ENCODE results near the gene KY.

Gene KY

DNA sequence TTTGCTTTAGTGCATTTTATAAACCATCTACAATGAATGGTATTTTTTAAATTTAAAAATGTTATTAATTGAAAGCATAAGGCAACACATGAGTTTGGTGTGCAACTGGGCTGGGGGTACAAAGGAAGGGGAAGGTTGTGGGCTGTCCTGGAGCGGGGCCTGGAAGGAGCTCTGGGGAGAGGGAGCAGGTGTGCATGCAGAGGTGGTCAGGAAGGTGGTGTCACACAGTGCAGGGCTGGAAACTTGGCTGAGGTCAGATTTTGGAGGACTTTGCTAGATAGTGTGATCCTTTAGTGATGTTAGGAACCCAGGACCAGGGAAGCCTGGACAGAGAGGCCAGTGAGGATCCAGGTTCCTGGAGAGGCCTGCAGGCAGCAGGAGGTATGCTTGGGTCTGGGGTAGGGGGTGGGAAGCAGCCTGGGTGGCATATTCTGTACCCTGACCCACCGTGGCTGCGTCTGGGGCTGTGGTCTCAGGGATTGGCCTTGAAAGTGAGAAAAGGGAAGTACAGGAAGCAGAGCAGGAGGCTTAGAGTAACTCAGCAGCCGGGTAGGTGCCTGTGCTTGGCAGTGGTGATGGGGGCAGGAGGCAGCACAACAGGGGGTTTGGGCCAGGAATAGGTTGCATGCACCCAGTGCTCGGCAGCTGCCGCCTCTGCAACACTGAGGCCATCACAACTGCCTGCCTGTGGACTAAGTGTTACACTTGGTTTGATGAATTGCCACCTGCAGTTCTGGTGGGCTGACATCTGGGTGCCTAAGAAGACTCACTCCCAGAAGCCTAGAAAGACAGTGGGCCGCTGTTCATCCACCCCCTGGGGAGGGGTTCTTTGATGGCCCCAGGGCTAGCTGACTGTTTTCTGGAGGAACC, 33.0 kb downstream of the KY start:
- no peak for DNase-seq

DNA sequence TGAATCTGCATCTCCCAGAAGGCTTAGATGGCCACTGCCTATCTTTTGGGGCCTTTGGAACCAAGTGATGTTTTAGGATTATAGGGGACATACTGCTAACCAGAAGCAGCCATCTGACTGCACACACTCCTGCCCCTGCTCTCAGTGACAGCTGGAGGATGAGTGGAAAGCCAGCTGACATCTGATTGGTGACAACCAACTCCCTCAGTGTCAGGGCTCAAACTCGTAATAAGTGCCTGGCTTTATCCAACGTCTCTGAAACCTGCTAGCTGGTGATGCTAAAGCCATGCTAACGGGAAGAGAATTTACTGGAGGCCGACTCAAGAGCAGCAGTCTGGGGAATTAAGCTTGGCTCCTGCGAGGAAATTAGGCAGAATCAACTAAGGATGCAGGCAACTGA, 35.1 kb downstream of the KY start:
- DNase-seq: no peak

DNA sequence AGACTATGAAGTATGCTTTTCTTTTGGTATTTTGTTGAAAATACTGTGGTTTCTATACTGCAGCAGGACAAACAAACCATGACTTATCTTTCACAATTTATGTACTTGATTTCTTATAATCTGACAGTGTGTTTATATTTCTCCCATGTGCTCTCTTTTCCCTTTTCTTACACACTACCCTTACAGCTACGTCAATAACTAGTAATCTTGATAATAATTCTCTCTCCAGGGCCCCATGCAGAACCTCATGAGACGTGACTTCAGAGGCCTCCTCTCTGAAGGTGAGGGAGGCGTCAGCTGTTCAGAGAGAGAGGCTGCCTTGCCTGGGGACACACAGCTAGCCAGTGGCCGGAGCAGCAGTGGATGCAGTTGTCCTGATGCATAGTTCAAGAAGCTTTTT, 35.9 kb downstream of the KY start:
- no peak for DNase-seq

DNA sequence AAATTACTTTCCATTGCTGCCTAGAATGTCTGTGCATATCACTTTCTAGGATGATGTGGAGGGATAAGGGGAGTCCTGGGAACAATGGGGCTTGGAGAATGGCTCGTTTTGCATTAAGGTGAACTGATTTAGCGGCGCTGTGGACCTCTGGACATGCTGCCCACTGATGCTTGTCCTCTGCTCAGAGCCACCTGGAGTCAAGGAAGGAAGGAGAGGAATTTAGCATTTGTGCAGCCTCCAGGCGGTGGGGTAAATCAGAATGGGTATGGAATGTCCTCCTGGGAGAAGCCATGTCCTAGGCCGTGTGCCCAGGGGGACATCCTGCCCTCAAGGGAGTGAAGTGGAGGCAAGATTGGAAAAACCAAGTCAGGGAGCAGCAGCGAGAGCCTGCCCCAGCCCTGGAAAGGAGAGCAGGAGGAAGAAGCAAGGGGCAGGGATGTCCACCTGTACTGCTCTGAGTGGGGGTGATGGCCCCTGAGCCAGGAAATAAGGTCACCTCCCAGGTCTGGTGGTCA, 37.8 kb downstream of the KY start:
- DNase-seq: no peak

DNA sequence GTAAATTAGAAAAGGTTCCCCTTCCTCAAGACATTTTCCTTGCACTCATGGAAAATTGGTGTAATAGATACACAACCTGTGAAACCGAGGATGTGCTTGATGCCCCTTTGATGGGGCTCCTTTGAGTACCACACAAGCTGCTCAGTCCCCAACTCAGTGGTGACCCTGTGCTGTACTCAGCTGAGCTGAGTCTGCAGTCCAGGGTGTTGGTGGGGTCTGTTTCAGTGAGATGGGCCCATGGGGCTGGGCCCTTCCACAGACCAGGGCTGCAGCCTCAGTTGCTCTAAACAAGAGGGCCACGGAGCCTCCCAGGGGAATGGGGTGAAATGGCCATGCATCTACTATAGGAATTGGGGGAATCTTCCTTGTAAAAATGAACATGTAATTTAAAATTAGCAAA, 39.3 kb downstream of the KY start:
- no peak for DNase-seq

DNA sequence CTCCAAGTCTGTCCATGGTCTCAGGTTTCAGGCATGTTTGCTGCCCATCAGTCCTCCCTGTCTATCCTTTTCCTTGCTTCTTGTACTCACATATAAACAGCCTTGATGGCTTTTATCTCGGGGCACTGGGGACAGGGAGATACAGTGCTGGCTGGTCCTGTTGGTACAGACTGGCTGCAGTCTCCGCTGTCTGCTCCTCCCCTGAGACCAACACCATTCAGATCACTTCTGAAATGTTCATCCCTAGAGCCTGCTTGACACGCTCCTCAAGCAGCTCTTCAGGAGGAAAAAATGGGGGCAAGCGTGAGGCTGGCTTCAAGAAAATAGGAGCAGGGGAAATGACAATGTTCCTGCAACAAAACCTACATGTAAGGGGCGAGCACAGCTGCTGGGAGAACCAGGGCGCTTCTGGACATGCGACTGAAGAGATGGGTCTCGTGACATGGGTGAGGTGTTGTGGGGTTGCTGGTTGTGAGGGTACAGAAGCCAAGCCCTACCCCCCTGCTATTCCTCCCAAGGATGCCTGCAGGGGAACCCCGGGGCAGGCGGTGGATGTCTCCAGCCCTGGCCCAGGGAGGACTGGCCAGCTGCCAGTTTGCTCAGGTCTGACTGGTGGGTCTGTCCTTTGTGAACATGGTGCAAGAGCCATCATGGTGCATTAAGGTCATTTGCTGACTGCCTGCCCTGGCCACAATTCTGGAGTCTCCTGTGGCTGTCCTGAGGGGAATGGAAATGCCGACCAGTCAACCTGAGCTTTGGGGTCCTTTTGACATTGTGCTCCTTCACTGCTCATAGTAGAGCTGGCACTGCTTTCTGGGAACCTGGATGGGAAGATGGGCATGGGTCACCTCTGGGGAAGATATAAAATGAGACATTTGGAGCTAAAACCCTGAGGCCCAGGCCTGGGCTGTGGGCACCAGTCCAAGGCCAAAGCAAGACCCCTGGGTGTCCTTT, 40.1 kb downstream of the KY start:
- no peak for DNase-seq

DNA sequence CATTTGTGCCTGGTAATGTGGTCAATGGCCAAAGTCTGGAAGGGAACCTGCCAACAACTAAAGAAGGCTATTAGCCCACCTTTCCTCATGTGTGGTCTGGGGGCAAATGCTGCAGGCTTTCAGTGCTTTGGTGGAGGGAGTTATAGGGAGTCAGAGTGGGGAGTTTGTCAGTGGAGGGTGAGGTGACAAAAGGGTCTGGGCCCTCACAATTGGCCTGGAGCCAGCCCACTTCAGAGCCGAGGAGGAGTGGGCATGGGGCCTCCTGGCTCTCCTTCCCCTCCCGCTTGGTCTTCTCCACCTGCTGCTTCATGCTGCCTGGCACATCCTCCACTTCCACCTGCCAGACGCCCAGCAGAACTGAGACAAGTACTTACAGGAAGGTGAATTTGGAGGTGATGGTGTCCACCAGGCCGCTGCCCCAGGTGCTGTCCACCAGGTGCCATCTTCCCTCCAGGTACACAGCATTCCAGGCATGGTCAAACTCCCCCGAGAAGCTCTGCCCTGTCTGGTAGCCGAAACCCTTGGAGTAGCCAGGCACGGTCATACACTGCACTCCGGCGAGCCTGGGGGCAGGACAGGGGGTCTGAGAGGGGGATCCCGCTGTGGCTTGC, 40.9 kb downstream of the KY start:
- no peak for DNase-seq

DNA sequence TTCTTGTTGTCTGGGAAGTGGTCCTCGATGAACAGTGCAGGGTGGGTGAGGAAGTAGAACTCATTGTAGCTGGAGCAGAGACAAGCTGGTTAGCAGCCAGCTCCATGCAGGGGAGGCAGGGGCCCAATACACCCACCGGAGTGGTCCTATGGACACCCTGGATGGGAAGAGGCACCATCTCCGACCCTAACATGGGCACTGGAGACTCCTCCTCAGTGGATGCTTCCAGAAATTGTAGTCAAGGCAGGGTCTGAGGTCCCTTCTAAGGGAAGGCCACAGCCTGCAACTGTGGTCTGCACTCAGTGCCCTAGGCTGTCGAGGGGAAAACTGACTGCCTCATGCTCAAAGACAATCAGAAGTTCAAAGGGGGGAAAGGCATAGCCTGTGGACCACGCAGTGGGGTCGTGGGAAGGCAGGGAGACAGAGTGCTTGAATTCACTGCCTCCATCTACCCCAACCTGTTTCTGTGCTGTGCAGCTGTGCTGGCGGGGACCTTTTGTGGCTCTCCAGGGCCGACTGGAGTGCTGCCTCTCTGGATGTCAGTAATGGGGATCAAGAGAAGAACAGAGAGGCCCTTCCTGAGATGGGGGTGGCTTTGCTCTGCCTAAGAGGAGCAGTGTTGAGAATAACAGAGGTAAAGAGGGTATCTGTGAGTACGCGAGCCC, 41.9 kb downstream of the KY start:
- no peak for DNase-seq

DNA sequence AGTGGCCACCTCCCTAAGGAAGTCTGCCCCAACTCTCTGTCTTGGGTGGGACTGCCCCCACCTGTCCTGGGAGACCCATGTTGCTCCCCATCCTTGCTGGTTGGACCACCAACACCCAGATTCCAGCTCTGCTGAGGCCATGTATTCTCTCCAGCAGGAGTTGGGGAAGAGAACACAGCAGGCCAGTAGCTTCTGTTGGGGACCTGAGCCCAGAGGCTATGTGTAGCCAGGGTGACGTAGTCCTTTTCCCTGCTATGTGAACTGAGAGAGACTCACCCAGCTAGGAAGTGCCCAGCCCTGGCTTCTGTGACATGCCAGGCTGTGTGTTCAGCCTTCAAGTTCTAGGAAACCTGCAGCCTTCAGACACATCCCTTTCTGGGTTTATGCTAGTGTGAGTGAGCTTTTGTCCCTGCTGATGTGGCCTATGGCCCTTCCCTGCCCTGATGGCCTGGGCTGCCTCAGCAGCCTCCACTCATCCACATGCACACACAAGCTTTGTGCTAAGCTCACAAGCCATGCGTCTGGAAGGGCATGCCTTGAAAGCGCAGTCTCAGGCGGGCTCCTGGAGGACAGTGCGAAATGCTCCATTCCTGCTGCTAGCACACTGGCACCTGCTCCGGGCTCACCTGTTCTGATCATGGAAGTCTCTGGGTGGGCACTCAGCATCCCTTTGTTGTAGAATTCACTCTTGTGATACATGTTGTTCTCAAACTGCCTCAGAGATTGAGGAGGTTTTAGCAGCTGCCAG, 42.6 kb downstream of the KY start:
- DNase-seq: no peak

DNA sequence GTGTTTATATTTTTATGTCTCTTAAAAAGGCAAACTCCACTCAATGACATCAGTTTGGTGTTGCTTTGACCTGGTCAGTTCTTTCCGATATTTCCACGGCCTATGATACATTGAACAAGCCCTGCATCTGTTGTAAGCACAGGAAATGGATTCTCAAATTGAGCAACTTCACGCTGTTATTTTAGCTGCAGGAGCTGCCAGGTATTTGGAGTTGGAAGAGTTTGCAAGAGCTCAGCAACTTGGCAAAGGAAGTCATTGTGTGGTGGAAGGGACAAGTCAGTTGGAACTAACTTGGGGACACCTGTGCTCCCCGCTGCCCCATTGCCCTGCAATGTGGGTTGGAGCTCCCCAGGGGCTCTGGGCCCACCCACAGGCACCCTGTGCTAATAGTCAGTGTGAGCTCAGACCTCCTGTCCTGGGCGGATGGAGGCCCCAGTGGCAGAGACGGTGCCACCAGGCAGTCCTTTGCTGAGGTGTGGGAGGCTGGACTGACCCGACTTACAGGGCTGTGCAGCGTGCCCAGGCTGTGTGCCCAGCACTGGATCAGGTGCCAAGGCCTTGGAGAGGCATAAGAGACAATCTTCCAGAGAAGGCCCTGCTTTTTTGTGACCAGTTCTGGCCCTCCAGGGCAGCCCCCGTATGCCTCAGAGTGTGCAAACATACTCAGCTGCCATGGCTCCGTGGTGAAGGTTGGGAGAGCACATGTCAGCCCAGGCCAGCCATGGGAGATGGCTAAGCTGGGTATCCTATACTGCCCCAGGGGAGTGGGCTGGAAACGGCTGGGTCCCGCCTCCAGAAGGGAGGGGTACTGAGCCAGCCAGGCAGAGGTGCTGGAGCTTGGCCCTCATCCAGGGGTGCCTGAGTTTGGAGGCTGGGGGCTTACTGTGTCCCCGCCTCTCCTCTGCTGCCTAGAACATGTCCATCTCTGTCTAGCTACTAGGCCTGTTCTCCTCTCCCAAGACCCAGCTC, 43.5 kb downstream of the KY start:
- DNase-seq: no peak

DNA sequence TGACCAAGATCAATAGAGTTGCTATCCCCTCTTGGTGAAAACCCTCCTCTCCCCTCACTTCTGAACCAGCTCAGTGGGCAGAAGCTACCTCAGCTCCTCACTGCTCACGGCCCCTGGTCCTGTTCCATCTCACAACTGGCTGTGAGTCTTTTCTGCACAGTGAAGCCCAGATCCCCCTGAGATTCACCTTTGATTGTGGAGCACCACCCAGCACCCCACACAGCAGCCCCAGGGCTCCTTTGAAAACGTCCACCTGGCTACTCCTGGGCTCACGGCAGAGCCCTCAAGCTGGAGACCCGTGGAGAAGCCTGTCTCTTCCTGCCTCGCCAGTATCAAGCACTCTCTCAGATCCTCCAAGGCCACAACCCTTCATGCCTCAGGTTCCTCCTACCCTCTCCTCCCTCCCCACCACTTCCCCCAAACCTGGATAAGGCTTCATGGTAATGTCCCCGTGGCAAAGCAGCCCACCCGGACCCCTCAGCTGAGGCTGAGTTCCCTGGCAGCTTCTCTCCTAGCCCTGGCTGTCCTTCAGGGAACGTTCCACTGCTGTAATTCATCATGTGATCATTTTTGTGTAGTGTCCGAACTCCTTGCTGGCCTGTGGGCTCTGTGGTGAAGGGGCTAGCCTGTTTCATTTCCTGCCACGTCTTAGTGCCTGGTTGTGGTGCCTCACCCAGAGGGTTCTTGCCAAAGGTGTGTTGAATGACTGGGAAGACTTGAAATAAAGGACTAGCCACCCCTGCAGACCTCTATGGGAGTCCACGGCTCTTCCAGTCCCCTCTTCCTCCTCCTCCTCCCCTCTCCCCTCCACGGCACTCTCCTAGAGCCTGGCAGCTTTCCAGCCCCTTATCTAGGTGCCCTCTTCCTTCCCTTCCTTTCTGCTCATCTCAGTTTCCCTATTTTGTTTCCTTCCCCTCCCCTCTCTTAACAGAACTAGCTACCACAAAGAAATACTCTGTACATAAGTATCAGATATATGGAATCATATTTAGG, 44.5 kb downstream of the KY start:
- DNase-seq: no peak

DNA sequence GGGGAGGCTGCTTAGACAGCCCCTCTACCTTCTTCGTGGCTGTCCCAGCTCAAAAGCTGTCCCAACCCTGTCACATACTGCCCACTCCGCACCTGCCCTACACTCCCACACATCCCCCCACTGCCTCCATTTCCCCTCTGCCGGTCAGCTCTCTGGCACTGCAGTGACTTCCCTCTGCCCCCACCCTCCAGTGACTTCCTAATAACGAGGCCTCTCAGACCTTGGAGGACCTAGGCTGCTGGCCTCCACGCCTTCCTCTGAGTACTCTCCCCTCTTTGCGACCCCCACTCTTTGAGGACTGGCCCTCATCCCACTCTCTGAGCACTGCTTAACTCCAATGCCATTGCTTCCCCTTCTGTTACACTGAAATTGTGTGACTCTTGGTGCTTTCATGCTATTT, 45.3 kb downstream of the KY start:
- no peak for DNase-seq

DNA sequence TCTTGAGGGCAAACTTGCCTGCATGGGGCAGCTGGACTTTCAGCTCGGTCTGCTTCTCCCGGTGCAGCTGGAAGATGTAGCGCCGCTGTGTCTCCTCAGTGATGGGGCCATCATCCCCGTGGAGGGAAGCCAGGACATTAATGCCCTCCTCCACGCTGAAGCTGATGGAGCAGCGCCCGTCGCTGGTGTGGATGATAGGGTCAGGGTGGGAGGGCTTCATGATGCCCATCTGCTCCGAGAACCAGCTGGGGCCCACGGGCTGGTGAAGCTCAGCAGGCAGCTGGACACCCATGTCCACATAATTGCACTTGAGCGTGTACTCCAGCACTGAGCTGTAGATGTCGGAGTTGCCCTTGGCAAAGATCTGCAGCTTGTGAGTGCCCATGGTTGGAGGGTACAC, 46.9 kb downstream of the KY start:
- no peak for DNase-seq

DNA sequence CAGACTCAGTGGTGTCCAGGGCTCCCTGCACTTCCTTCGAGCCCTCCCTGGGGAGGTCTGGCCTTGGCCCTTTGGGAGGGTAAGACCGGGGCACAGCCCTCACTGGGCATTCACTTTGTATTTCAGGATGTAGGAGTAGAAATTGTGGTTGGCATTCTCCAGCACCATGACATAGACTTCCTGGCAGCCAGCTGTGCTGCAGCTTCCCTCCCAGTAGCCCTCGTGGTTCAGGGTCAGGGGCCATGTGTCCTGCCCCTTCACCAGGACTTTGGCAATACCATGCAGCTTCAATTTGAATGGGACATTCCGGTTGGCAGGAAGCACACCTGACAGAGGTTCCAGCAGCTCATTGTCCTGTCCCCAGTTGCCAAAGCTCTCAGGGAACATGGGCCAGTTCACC, 47.3 kb downstream of the KY start:
- no peak for DNase-seq

DNA sequence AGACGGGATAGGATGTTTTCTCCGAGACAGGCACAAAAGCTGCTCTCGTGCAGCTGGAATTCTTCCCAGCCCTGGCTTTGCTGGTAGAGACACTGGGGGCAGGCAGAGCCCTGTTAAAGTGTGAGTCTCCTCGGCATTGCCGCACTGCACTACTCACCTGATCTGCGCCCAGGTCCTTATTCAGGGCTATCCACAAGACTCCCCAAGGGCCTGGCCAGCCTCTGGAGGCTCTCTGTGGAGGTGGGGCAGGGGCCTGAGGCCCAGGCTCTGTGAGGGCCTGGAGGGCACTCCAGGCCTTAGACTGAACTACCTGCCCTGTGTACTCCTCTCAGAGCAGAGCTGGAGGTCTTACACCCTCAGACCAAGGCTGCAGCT, 48.4 kb downstream of the KY start:
- DNase-seq: no peak

DNA sequence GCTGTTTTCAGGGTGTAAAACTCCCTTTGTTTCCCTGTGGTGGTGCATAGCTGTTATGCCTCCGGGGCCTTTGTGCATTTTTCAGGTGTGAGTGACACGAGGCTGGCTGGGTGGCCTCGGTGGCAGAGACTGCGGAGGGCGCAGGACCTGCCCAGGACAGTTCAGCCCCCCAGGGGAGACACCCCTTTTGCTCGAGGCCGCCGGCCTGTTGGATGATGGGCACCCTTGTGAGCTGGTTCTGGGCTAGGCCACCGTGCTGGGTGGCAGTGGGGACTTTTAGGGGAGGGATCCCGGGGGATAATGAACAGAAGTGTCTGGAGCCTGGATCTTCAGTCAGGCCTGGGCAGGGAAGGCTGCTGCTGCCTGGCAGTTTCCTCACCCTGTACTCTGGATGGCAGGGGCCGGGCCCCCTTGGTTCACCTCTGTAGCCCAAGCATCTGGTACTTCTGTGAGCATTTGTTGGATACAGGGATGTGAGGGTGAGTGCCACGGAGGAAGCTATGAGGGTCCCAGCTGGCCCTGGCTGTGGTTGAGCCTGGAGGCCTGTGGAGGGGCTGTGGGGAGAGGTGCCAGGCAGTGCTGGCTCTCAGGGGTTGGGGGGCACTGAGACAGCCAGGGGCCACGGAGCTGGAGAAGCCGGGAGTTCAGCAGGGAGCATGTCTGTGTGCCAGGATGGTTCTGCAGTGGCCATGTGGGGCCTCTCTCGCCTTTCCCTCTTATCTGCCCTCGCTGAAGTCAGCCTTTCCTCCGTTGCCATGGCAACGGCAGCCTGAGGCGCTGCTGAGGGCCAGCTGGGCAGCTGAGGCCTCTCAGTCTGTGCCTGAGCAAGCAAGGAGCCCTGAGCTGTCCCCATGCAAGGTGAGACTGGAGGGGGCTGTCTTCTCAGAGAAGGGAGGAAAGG, 49.0 kb downstream of the KY start:
- DNase-seq: peak; percentile 98

DNA sequence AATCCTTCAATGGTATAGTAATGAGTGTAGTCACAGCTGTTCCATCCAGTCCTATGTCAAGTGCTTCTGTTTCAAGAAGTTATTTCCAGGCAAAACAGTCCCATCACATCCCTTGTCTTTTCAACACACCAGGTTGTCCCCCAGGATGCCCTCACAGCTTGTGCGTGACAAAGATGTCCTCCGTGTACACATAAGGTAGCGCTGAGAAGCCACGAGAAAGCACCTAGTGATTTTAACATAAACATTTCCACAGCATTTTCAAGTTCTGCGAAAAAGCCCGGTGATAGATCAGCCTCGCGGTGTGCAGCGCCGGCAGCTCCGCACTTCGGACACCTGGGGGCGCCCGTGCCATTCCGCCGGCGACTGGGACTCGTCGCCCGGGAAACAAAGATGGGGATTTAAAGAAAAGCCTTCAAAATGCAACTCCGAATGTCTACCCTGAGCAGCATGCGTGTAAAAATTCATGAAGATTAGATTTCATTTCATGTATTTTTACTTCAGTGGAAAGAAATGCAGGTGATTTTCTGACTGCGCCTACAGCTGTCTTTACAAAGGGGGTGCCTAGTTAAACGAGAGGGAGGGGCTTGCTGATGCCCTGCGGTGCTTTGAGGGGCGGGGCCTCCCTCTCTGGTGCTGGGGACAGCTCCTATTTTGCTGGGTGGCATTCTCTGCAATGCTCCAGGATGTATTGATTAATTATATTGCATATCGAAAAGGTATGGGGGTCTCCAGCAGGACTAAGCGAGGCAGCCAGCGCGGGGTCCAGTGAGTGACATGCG, 49.9 kb downstream of the KY start:
- peak; percentile 89 for DNase-seq

DNA sequence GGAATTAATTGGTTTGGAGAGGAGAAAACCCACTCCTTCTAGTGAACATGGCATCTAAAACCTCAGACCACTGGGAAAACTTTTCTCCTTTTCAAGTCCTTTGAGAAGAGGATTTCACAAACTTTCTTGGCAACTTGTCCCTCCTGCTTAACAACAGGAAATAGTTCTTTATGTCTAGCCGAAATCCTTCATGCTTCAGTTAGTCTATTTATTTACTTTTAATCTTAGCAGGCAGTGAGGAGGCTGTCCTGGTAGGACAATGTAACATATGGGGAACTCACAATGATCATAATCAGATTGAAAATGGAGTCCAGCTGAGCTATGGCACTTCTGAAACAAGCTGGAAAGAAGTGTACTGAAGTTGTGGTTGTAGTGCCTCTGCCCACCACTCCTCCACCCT, 50.6 kb downstream of the KY start:
- DNase-seq: no peak

All from NCI-H146 (cell line).